Measurements from ENCODE around the gene NR1H3. TPM values are rescaled to one million over a fixed set of nuclear protein-coding genes. Genes with fewer than 3 reads are reported as not detected.

The NR1H3 gene
- total and polyA plus RNA-seq, 8 donors, result 20.0 to 100 (median 41.9) TPM

DNA sequence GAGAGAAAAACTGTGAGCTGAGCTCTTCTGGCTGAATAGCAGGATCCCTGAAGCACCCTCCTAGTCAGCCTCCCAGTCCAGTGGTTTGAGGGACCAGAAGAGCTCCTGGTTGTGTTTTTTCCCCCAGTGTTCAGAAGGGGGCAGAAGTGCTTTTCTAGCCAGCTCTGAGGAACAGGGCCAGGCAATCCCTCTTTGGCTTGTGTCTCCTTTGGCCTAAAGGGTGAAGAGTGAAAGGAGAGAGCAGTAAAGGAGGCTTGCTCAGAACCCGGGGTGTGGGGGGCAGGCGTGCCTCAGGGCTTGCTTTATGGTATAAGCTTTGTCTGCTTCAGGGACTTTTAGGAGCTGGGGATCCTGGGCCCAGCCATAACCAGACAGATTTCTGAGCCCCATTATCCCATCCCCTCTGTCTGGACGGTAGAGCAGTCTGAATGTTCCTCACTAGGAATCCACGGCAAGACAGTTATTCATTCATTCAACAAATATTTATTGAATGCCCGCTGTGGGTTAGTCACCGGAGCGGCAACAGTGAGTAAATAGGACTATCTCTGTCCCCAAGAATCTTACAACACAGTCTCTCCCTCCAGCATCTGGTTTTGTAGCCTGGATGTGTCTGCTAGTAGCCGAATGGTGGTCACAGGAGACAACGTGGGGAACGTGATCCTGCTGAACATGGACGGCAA, 23.7 kb upstream of the NR1H3 start:
- H3K4me3 ChIP-seq, result peak overlapping the region; percentile 26 to 42 (median 32)
- intact Hi-C loops (cut with DNase I; ENCODE audit: low total_unique reads), result no loop called here
- H3K36me3 ChIP-seq, result peaks cover 3 to 47% (median 42%) of the 10 kb centered on the region in 4 donors
- H3K4me1 ChIP-seq, result peaks cover 9 to 23% (median 14%) of the 10 kb centered on the region in 4 donors
- H3K27ac ChIP-seq, result peak overlapping the region; percentile 43 to 82 (median 71)
- TF ChIP-seq, protein P1, sequence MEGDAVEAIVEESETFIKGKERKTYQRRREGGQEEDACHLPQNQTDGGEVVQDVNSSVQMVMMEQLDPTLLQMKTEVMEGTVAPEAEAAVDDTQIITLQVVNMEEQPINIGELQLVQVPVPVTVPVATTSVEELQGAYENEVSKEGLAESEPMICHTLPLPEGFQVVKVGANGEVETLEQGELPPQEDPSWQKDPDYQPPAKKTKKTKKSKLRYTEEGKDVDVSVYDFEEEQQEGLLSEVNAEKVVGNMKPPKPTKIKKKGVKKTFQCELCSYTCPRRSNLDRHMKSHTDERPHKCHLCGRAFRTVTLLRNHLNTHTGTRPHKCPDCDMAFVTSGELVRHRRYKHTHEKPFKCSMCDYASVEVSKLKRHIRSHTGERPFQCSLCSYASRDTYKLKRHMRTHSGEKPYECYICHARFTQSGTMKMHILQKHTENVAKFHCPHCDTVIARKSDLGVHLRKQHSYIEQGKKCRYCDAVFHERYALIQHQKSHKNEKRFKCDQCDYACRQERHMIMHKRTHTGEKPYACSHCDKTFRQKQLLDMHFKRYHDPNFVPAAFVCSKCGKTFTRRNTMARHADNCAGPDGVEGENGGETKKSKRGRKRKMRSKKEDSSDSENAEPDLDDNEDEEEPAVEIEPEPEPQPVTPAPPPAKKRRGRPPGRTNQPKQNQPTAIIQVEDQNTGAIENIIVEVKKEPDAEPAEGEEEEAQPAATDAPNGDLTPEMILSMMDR (IDR thresholded peaks at IDR 0.05), result no peak
- no peak for TF ChIP-seq POLR2A (IDR thresholded peaks at IDR 0.05)
- no peaks in the 10 kb centered on the region for H3K9me3 ChIP-seq
- 20 to 43% (median 27%) methylated on average over 11 of the region's 11 CpGs for WGBS, 5 donors
- DNase-seq, result peak in 1 of 2 donors; percentile 70
- no peaks in the 10 kb centered on the region for H3K27me3 ChIP-seq

DNA sequence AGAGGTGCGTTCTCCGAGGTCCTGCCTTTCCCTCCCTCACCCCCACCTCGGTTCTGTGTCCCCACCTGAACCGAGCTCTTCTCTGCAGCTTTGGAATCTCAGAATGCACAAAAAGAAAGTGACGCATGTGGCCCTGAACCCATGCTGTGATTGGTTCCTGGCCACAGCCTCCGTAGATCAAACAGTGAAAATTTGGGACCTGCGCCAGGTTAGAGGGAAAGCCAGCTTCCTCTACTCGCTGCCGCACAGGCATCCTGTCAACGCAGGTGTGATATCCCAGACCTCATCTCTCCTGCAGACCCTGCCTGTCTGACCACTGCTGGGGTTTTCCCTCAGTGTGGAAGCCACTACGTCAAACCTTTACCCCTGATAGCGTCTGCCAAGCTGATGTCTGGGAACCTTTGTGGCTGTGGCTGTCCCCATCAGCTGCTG, 23.1 kb upstream of the NR1H3 start:
- intact Hi-C loops (cut with DNase I; ENCODE audit: low total_unique reads), result no loop called here
- Histone ChIP-seq H3K4me1 (peaks cover 9 to 23% (median 14%) of the 10 kb centered on the region in 4 donors), H3K27ac (peak overlapping the region; percentile 43 to 82 (median 71)), H3K9me3 (no peaks in the 10 kb centered on the region), H3K27me3 (no peaks in the 10 kb centered on the region), H3K36me3 (peaks cover 9 to 49% (median 42%) of the 10 kb centered on the region in 4 donors), H3K4me3 (peak overlapping the region; percentile 26 to 42 (median 32))
- WGBS, 5 donors, result 21 to 45% (median 27%) methylated on average over 12 of the region's 12 CpGs
- peak; percentile 70 to 86 for DNase-seq
- TF ChIP-seq EP300 (IDR thresholded peaks at IDR 0.05) (no peak), POLR2AphosphoS5 (IDR thresholded peaks at IDR 0.05) (no peak), POLR2A (IDR thresholded peaks at IDR 0.05) (no peak)
- TF ChIP-seq, protein P1 (IDR thresholded peaks at IDR 0.05), result no peak

DNA sequence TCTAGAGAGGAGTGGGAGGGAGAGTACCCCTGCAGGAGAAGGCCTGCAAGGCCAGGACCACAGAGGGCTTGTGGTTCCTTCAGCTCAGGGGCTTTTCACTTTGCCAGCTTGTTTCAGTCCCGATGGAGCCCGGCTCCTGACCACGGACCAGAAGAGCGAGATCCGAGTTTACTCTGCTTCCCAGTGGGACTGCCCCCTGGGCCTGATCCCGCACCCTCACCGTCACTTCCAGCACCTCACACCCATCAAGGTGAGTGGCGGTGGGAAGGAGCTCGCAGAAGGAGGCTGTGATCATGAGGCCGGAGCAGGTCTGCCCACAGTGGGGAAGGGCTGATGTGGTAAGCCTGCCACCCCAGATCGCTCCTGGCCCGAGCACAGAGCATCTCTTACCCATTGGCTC, 22.6 kb upstream of the NR1H3 start:
- 68 to 83% (median 80%) methylated on average over 10 to 12 of the region's 12 CpGs for WGBS, 5 donors

DNA sequence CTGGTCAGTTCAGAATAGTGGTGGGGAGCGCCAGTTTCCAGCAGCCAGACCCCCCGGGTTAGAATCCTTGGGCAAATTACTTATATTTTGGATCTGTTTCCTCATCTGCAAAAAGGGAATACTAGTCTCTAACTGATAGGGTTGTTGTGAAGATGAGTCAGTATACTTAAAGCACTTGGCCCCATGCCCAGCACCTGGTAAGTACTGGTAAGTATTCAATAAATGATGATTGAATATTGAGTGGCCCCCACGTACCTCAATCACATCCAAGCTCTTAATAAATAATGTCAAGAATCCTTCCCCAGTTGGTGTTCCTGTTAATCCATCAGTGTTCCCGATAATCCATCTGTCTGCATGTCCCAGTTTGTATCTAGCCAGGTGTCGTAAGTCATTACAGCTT, 21.3 kb upstream of the NR1H3 start:
- Histone ChIP-seq H3K9me3 (no peaks in the 10 kb centered on the region), H3K27me3 (no peaks in the 10 kb centered on the region), H3K27ac (no peak overlapping the region), H3K4me1 (peaks cover 9 to 23% (median 14%) of the 10 kb centered on the region in 4 donors), H3K36me3 (peaks cover 18 to 67% (median 50%) of the 10 kb centered on the region in 4 donors), H3K4me3 (no peak overlapping the region)
- TF ChIP-seq POLR2A (IDR thresholded peaks at IDR 0.05) (no peak), EP300 (IDR thresholded peaks at IDR 0.05) (no peak), POLR2AphosphoS5 (IDR thresholded peaks at IDR 0.05) (no peak)
- TF ChIP-seq, protein P1 (IDR thresholded peaks at IDR 0.05), result no peak
- intact Hi-C loops (cut with DNase I; ENCODE audit: low total_unique reads), result no loop called here
- WGBS, 5 donors, result 83 to 93% (median 88%) methylated on average over 5 of the region's 5 CpGs
- no peak for DNase-seq

More for the DNA sequence above, 22.6 kb upstream of the NR1H3 start:
- Histone ChIP-seq H3K27ac (peak overlapping the region; percentile 21 to 82 (median 71)), H3K4me3 (peak overlapping the region in 2 of 4 donors; percentile 30 to 33), H3K9me3 (no peaks in the 10 kb centered on the region), H3K27me3 (no peaks in the 10 kb centered on the region), H3K4me1 (peaks cover 9 to 23% (median 14%) of the 10 kb centered on the region in 4 donors), H3K36me3 (peaks cover 13 to 54% (median 44%) of the 10 kb centered on the region in 4 donors)
- TF ChIP-seq POLR2AphosphoS5 (IDR thresholded peaks at IDR 0.05), result no peak
- TF ChIP-seq, protein P1 (IDR thresholded peaks at IDR 0.05), result no peak
- TF ChIP-seq EP300 (IDR thresholded peaks at IDR 0.05), result no peak
- TF ChIP-seq POLR2A (IDR thresholded peaks at IDR 0.05), result no peak
- no peak for DNase-seq
- intact Hi-C loops (cut with DNase I; ENCODE audit: low total_unique reads), result no loop called here
